Measurements from ENCODE around the gene NFX1. TPM values are rescaled to one million over a fixed set of nuclear protein-coding genes. Genes with fewer than 3 reads are reported as not detected.

NFX1 gene
- total and polyA plus RNA-seq, 9 of the 15 experiments (the other 6 are each of a cell fraction or from before 2014, with no cell fraction given) = 8.8 to 38.9 (median 26.8) TPM

DNA sequence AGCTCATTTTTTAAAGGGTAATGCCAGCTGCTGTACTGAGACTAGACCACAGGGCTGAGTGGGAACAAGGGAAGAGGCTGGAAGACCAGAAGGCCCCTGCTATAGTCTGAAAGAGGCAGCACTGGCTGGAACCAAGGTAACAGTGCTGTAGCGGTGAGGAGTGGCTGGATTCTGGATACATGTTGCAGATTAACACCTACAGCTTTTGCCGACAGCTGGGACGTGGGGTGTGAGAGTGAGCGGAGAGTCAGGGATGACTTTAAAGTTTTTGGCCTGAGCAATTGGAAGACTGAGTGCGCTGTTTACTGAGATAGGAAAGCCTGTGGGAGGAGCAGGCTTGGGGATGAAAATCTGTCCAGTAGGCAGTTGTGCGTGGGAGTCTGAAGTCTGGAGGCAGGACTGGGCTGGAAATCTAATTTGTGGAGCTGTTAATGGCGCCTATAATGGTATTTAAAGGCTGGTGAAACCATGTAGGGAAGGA, 85.6 kb downstream of the NFX1 start (continued):
- TF ChIP-seq, protein P1, sequence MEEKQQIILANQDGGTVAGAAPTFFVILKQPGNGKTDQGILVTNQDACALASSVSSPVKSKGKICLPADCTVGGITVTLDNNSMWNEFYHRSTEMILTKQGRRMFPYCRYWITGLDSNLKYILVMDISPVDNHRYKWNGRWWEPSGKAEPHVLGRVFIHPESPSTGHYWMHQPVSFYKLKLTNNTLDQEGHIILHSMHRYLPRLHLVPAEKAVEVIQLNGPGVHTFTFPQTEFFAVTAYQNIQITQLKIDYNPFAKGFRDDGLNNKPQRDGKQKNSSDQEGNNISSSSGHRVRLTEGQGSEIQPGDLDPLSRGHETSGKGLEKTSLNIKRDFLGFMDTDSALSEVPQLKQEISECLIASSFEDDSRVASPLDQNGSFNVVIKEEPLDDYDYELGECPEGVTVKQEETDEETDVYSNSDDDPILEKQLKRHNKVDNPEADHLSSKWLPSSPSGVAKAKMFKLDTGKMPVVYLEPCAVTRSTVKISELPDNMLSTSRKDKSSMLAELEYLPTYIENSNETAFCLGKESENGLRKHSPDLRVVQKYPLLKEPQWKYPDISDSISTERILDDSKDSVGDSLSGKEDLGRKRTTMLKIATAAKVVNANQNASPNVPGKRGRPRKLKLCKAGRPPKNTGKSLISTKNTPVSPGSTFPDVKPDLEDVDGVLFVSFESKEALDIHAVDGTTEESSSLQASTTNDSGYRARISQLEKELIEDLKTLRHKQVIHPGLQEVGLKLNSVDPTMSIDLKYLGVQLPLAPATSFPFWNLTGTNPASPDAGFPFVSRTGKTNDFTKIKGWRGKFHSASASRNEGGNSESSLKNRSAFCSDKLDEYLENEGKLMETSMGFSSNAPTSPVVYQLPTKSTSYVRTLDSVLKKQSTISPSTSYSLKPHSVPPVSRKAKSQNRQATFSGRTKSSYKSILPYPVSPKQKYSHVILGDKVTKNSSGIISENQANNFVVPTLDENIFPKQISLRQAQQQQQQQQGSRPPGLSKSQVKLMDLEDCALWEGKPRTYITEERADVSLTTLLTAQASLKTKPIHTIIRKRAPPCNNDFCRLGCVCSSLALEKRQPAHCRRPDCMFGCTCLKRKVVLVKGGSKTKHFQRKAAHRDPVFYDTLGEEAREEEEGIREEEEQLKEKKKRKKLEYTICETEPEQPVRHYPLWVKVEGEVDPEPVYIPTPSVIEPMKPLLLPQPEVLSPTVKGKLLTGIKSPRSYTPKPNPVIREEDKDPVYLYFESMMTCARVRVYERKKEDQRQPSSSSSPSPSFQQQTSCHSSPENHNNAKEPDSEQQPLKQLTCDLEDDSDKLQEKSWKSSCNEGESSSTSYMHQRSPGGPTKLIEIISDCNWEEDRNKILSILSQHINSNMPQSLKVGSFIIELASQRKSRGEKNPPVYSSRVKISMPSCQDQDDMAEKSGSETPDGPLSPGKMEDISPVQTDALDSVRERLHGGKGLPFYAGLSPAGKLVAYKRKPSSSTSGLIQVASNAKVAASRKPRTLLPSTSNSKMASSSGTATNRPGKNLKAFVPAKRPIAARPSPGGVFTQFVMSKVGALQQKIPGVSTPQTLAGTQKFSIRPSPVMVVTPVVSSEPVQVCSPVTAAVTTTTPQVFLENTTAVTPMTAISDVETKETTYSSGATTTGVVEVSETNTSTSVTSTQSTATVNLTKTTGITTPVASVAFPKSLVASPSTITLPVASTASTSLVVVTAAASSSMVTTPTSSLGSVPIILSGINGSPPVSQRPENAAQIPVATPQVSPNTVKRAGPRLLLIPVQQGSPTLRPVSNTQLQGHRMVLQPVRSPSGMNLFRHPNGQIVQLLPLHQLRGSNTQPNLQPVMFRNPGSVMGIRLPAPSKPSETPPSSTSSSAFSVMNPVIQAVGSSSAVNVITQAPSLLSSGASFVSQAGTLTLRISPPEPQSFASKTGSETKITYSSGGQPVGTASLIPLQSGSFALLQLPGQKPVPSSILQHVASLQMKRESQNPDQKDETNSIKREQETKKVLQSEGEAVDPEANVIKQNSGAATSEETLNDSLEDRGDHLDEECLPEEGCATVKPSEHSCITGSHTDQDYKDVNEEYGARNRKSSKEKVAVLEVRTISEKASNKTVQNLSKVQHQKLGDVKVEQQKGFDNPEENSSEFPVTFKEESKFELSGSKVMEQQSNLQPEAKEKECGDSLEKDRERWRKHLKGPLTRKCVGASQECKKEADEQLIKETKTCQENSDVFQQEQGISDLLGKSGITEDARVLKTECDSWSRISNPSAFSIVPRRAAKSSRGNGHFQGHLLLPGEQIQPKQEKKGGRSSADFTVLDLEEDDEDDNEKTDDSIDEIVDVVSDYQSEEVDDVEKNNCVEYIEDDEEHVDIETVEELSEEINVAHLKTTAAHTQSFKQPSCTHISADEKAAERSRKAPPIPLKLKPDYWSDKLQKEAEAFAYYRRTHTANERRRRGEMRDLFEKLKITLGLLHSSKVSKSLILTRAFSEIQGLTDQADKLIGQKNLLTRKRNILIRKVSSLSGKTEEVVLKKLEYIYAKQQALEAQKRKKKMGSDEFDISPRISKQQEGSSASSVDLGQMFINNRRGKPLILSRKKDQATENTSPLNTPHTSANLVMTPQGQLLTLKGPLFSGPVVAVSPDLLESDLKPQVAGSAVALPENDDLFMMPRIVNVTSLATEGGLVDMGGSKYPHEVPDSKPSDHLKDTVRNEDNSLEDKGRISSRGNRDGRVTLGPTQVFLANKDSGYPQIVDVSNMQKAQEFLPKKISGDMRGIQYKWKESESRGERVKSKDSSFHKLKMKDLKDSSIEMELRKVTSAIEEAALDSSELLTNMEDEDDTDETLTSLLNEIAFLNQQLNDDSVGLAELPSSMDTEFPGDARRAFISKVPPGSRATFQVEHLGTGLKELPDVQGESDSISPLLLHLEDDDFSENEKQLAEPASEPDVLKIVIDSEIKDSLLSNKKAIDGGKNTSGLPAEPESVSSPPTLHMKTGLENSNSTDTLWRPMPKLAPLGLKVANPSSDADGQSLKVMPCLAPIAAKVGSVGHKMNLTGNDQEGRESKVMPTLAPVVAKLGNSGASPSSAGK (IDR thresholded peaks at IDR 0.05) = no peak
- TF ChIP-seq NFYB (IDR thresholded peaks at IDR 0.05; ENCODE audit: extremely low read depth, insufficient read length) (no peak), SMARCE1 (IDR thresholded peaks at IDR 0.05) (0 out of 2 replicates have a peak, but pooled peaks have one; percentile 19), CBX5 (IDR thresholded peaks at IDR 0.05; ENCODE audit: borderline replicate concordance, low read depth) (no peak), ZNF830 (CRISPR knock-in tag; IDR thresholded peaks at IDR 0.05) (no peak), ZNF232 (CRISPR knock-in tag; IDR thresholded peaks at IDR 0.05) (no peak), GATAD2B (IDR thresholded peaks at IDR 0.05; ENCODE audit: borderline replicate concordance) (no peak), ARID1B (IDR thresholded peaks at IDR 0.05) (peak; percentile 79), MAFG (tag; conservative IDR thresholded peaks at IDR 0.05) (peak; percentile 43; the same call in 1 of the 2 replicates), ZNF696 (CRISPR knock-in tag; conservative IDR thresholded peaks at IDR 0.05) (no peak), TFAM (CRISPR knock-in tag; conservative IDR thresholded peaks at IDR 0.05) (no peak), TAF9B (IDR thresholded peaks at IDR 0.05; ENCODE audit: partially characterized antibody) (no peak), ZNF561 (CRISPR knock-in tag; conservative IDR thresholded peaks at IDR 0.05) (no peak), ZNF143 (CRISPR knock-in tag; IDR thresholded peaks at IDR 0.05) (no peak), NR2C1 (IDR thresholded peaks at IDR 0.05) (no peak), NR2C1 (tag; IDR thresholded peaks at IDR 0.05) (no peak), ILF3 (IDR thresholded peaks at IDR 0.05; ENCODE audit: borderline replicate concordance) (no peak)
- TF ChIP-seq, protein P2, sequence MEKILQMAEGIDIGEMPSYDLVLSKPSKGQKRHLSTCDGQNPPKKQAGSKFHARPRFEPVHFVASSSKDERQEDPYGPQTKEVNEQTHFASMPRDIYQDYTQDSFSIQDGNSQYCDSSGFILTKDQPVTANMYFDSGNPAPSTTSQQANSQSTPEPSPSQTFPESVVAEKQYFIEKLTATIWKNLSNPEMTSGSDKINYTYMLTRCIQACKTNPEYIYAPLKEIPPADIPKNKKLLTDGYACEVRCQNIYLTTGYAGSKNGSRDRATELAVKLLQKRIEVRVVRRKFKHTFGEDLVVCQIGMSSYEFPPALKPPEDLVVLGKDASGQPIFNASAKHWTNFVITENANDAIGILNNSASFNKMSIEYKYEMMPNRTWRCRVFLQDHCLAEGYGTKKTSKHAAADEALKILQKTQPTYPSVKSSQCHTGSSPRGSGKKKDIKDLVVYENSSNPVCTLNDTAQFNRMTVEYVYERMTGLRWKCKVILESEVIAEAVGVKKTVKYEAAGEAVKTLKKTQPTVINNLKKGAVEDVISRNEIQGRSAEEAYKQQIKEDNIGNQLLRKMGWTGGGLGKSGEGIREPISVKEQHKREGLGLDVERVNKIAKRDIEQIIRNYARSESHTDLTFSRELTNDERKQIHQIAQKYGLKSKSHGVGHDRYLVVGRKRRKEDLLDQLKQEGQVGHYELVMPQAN (IDR thresholded peaks at IDR 0.05; ENCODE audit: borderline replicate concordance) = no peak

All from K562 (cell line).